ENCODE results near the gene TBATA.

DNA sequence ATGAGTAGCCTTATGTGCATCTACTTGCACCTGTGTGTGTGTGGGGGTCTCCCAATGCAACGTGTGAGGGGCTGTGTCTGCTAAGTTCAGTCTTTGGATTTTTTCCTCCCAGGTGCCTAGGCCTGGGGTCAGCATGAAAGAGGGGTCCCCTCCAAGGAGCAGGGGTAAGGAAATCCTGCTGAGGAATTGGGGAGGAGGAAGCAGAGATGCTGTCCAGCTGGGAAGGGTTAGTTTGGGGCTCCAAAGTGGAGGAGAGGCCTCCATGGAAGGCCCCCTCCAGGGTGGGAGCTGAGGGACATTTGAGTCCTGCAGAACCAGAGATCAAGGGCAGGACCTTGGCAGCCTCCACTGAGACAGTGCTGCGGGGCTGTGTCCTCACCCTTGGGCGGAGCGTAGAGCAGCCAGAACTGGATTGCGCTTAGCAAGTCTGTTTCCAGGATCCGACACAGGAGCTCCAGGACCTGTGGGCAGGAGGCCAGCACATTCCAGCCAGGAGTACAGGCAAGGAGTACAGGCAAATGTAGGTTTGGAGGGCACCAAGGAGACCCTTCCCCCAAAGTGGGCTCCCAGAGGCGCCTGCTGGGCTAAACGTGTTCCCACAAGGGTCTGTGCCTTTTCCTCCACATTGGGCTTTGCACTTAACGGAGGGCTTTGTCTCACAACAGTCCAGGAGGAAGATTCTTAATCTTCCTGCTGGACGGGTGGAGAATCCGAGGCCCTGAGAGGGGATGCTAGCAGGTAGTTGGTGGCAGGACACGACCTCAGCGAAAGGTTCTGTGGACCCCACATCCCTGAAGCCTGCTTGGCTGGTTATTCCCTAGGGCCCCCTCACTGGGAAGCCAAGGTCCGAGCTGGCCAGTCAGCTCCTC lies 10.1 kb downstream of the TBATA start:
- TF ChIP-seq, protein P1, sequence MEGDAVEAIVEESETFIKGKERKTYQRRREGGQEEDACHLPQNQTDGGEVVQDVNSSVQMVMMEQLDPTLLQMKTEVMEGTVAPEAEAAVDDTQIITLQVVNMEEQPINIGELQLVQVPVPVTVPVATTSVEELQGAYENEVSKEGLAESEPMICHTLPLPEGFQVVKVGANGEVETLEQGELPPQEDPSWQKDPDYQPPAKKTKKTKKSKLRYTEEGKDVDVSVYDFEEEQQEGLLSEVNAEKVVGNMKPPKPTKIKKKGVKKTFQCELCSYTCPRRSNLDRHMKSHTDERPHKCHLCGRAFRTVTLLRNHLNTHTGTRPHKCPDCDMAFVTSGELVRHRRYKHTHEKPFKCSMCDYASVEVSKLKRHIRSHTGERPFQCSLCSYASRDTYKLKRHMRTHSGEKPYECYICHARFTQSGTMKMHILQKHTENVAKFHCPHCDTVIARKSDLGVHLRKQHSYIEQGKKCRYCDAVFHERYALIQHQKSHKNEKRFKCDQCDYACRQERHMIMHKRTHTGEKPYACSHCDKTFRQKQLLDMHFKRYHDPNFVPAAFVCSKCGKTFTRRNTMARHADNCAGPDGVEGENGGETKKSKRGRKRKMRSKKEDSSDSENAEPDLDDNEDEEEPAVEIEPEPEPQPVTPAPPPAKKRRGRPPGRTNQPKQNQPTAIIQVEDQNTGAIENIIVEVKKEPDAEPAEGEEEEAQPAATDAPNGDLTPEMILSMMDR (IDR thresholded peaks at IDR 0.05 in 8 of 11, conservative IDR thresholded peaks at IDR 0.05 in 3 of 11) = no peak
- TF ChIP-seq POLR2A (IDR thresholded peaks at IDR 0.05) (no peak), POLR2AphosphoS5 (IDR thresholded peaks at IDR 0.05) (no peak)

All from spleen (tissue), 7 donors.